Muscle layer of duodenum (tissue), 2 donors: ENCODE measurements around the gene PRKCA.

Experiments used
- H3K27ac ChIP-seq: one replicate; pipeline ENCODE4 v1.7.0; 2013; ENCODE audit warnings: mild to moderate bottlenecking, low read length
- H3K27me3 ChIP-seq: one replicate; pipeline ENCODE4 v1.7.0; 2013; ENCODE audit warnings: low read depth, mild to moderate bottlenecking, control low read depth, low read length
- H3K36me3 ChIP-seq, 2 donors: one replicate each; pipeline ENCODE4 v1.7.0; 2013; ENCODE audit warnings: low read length in 2 of 2, control low read depth in 1 of 2, mild to moderate bottlenecking in 1 of 2; ENCODE audit not compliant: insufficient read depth in 2 of 2, control insufficient read depth in 1 of 2
- H3K4me1 ChIP-seq, 2 donors: one replicate each; pipeline ENCODE4 v1.7.0; 2013; ENCODE audit warnings: low read length in 2 of 2, mild to moderate bottlenecking in 2 of 2, control low read depth in 1 of 2, moderate library complexity in 1 of 2; ENCODE audit not compliant: insufficient read depth in 2 of 2, control insufficient read depth in 1 of 2
- H3K4me3 ChIP-seq, 2 donors: one replicate each; pipeline ENCODE4 v1.7.0; 2013; ENCODE audit warnings: low read length in 2 of 2, low read depth in 1 of 2, mild to moderate bottlenecking in 1 of 2
- H3K9me3 ChIP-seq, 2 donors: one replicate each; pipeline ENCODE4 v1.7.0; 2013; ENCODE audit warnings: low read length in 2 of 2, control low read depth in 1 of 2, mild to moderate bottlenecking in 1 of 2; ENCODE audit not compliant: control insufficient read depth in 1 of 2
- donor health status: healthy.

PRKCA gene

GRCh38 chr17:66782851-66783250 lies 480.4 kb downstream of the PRKCA start:
- Histone ChIP-seq H3K27me3 (no peaks in the 10 kb centered on the region), H3K27ac (no peak overlapping the region), H3K9me3 (no peaks in the 10 kb centered on the region), H3K4me3 (no peak overlapping the region), H3K36me3 (peaks cover 8 to 17% of the 10 kb centered on the region in 2 donors), H3K4me1 (peaks cover 0 to 1% of the 10 kb centered on the region in 2 donors)

- Histone ChIP-seq H3K9me3 (no peaks in the 10 kb centered on the region), H3K4me3 (no peak overlapping the region), H3K36me3 (peaks cover 8 to 25% of the 10 kb centered on the region in 2 donors), H3K4me1 (no peaks in the 10 kb centered on the region), H3K27me3 (no peaks in the 10 kb centered on the region), H3K27ac (no peak overlapping the region)
Observed at GRCh38 chr17:66783656-66784381, 481.4 kb downstream of the PRKCA start.

- Histone ChIP-seq H3K4me3 (no peak overlapping the region), H3K27me3 (no peaks in the 10 kb centered on the region), H3K27ac (no peak overlapping the region), H3K4me1 (peaks cover 0 to 8% of the 10 kb centered on the region in 2 donors), H3K36me3 (peaks cover 8 to 34% of the 10 kb centered on the region in 2 donors), H3K9me3 (no peaks in the 10 kb centered on the region)
Observed at GRCh38 chr17:66784621-66785364, 482.4 kb downstream of the PRKCA start.

- Histone ChIP-seq H3K9me3 (no peaks in the 10 kb centered on the region), H3K4me3 (no peak overlapping the region), H3K27ac (no peak overlapping the region), H3K4me1 (peaks cover 0 to 14% of the 10 kb centered on the region in 2 donors), H3K36me3 (peaks cover 8 to 35% of the 10 kb centered on the region in 2 donors), H3K27me3 (no peaks in the 10 kb centered on the region)
Observed at GRCh38 chr17:66786107-66786506, 483.7 kb downstream of the PRKCA start.

- Histone ChIP-seq H3K36me3 (peaks cover 5 to 35% of the 10 kb centered on the region in 2 donors), H3K9me3 (no peaks in the 10 kb centered on the region), H3K4me1 (peaks cover 0 to 14% of the 10 kb centered on the region in 2 donors), H3K27ac (no peak overlapping the region), H3K27me3 (no peaks in the 10 kb centered on the region), H3K4me3 (no peak overlapping the region)
Observed at GRCh38 chr17:66787914-66788313, 485.5 kb downstream of the PRKCA start.

- Histone ChIP-seq H3K4me3 (no peak overlapping the region), H3K4me1 (peaks cover 0 to 14% of the 10 kb centered on the region in 2 donors), H3K36me3 (peaks cover 0 to 35% of the 10 kb centered on the region in 2 donors), H3K27ac (no peak overlapping the region), H3K27me3 (no peaks in the 10 kb centered on the region), H3K9me3 (no peaks in the 10 kb centered on the region)
Observed at GRCh38 chr17:66789093-66789492, 486.7 kb downstream of the PRKCA start.

- H3K27ac ChIP-seq, result no peak overlapping the region
- no peak overlapping the region for H3K4me3 ChIP-seq
- H3K4me1 ChIP-seq, result peaks cover 0 to 14% of the 10 kb centered on the region in 2 donors
- H3K9me3 ChIP-seq, result no peaks in the 10 kb centered on the region
- H3K27me3 ChIP-seq, result no peaks in the 10 kb centered on the region
- H3K36me3 ChIP-seq, result peaks cover 0 to 35% of the 10 kb centered on the region in 2 donors
Observed at GRCh38 chr17:66789961-66790437, 487.6 kb downstream of the PRKCA start.

GRCh38 chr17:66790501-66791061 lies 488.2 kb downstream of the PRKCA start:
- H3K4me1 ChIP-seq, result peaks cover 0 to 14% of the 10 kb centered on the region in 2 donors
- no peaks in the 10 kb centered on the region for H3K27me3 ChIP-seq
- H3K27ac ChIP-seq, result no peak overlapping the region
- no peak overlapping the region for H3K4me3 ChIP-seq
- peaks cover under 1 to 37% of the 10 kb centered on the region in 2 donors for H3K36me3 ChIP-seq
- no peaks in the 10 kb centered on the region for H3K9me3 ChIP-seq

- Histone ChIP-seq H3K36me3 (peaks cover 6 to 39% of the 10 kb centered on the region in 2 donors), H3K9me3 (no peaks in the 10 kb centered on the region), H3K27ac (no peak overlapping the region), H3K27me3 (no peaks in the 10 kb centered on the region), H3K4me3 (no peak overlapping the region), H3K4me1 (peaks cover 0 to 14% of the 10 kb centered on the region in 2 donors)
Observed at GRCh38 chr17:66791347-66791746, 488.9 kb downstream of the PRKCA start.

- H3K36me3 ChIP-seq, result peaks cover 6 to 31% of the 10 kb centered on the region in 2 donors
- no peak overlapping the region for H3K27ac ChIP-seq
- peaks cover 0 to 14% of the 10 kb centered on the region in 2 donors for H3K4me1 ChIP-seq
- no peak overlapping the region for H3K4me3 ChIP-seq
- no peaks in the 10 kb centered on the region for H3K9me3 ChIP-seq
- no peaks in the 10 kb centered on the region for H3K27me3 ChIP-seq
Observed at GRCh38 chr17:66793814-66794213, 491.4 kb downstream of the PRKCA start.

GRCh38 chr17:66795486-66795885 lies 493.1 kb downstream of the PRKCA start:
- no peaks in the 10 kb centered on the region for H3K9me3 ChIP-seq
- H3K4me3 ChIP-seq, result no peak overlapping the region
- H3K36me3 ChIP-seq, result peaks cover 6 to 21% of the 10 kb centered on the region in 2 donors
- no peak overlapping the region for H3K27ac ChIP-seq
- H3K4me1 ChIP-seq, result peaks cover 0 to 2% of the 10 kb centered on the region in 2 donors
- no peaks in the 10 kb centered on the region for H3K27me3 ChIP-seq
